Measurements from ENCODE around the gene GYPA. TPM values are rescaled to one million over a fixed set of nuclear protein-coding genes. Genes with fewer than 3 reads are reported as not detected.
A peak's percentile ranks its signal among the peaks of the same experiment; 100 is the strongest.
"Not testable (repeated sequence)": the region's sequence is repeated elsewhere in the genome, so short reads cannot be mapped to it uniquely, and the experiment has no call there.

Gene GYPA
- total RNA-seq, 1 experiment from 2014 or later = not detected

DNA sequence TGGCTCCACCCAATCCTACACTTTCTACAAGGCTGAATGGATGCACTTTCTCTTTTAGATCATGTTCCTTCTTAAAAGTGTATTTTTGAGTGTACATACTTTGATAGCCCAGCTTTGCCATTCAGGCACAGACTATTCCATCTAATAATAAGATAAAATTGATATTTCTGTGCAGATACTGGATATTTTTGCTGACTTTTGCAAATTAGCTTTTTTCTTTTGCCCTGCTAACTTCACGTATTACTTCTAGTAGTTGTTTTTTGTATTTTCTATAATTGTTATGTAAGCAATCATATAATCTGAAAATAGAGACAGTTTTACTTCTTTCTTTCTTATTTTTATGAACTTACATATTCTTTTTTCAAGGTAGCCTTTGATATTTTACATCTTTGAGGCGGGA lies 13.5 kb upstream of the GYPA start:
- H3K9me3 Mint-ChIP-seq (ENCODE audit: unreplicated experiment) = no peaks in the 10 kb centered on the region
- ChIA-PET CTCF (no interaction called here), POLR2A (interaction anchor here (0.5 kb wide), 1 partner anchor 10 kb away, joined by 3 read pairs; no protein-coding TSS in a partner anchor)
- no peak overlapping the region for H3K27ac Mint-ChIP-seq (ENCODE audit: low read depth, unreplicated experiment)
- DNase-seq (ENCODE audit: unreplicated experiment) = no peak
- TF ChIP-seq, protein P1, sequence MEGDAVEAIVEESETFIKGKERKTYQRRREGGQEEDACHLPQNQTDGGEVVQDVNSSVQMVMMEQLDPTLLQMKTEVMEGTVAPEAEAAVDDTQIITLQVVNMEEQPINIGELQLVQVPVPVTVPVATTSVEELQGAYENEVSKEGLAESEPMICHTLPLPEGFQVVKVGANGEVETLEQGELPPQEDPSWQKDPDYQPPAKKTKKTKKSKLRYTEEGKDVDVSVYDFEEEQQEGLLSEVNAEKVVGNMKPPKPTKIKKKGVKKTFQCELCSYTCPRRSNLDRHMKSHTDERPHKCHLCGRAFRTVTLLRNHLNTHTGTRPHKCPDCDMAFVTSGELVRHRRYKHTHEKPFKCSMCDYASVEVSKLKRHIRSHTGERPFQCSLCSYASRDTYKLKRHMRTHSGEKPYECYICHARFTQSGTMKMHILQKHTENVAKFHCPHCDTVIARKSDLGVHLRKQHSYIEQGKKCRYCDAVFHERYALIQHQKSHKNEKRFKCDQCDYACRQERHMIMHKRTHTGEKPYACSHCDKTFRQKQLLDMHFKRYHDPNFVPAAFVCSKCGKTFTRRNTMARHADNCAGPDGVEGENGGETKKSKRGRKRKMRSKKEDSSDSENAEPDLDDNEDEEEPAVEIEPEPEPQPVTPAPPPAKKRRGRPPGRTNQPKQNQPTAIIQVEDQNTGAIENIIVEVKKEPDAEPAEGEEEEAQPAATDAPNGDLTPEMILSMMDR (IDR thresholded peaks at IDR 0.05; ENCODE audit: unreplicated experiment) = no peak
- no peaks in the 10 kb centered on the region for H3K4me1 Mint-ChIP-seq (ENCODE audit: insufficient read depth, unreplicated experiment)
- intact Hi-C loops (cut with micrococcal nuclease) = no loop called here
- no peaks in the 10 kb centered on the region for H3K36me3 Mint-ChIP-seq (ENCODE audit: insufficient read depth, unreplicated experiment)
- no TSS peak for BruUV-seq (replicated peaks)
- no peak overlapping the region for H3K4me3 Mint-ChIP-seq (ENCODE audit: unreplicated experiment)
- no peaks in the 10 kb centered on the region for H3K27me3 Mint-ChIP-seq (ENCODE audit: insufficient read depth, unreplicated experiment)

DNA sequence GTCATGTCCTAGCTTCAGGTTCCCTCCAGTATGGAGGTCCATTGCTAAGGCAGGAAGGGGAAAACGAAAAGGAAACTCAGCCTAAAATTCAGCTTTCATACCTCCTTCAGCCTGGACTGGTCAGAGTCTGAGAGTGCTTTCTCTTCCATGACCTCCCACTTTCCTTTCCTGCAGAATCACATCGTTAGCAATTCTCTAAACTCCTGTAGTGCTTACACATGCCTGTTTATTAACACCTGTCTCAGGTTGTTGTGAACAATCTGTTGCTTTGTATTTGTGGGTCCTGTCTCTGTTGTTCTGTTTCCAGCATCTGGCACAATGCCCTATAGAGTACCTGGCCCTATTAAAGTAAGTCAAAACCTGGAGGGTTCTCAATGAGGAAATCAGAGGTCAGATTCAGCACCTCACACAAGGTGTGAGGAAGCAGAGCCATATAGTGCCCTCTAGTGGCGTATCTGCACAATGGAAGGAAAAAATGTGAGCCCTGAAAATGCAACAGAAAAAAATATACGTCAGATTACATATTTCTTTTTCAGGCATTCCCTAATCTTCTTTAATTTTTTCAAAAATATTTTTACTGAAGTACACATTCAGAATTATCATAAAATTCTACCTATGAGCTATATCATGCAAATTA lies 2.3 kb upstream of the GYPA start:
- H3K9me3 Mint-ChIP-seq (ENCODE audit: unreplicated experiment); H3K36me3 Mint-ChIP-seq (ENCODE audit: insufficient read depth, unreplicated experiment); H3K4me1 Mint-ChIP-seq (ENCODE audit: insufficient read depth, unreplicated experiment); POLR2A ChIA-PET; H3K27ac Mint-ChIP-seq (ENCODE audit: low read depth, unreplicated experiment); BruUV-seq (replicated peaks); H3K4me3 Mint-ChIP-seq (ENCODE audit: unreplicated experiment): not testable (repeated sequence)
- peak; percentile 47 for DNase-seq (ENCODE audit: unreplicated experiment)
- peaks cover 35% of the 10 kb centered on the region for H3K27me3 Mint-ChIP-seq (ENCODE audit: insufficient read depth, unreplicated experiment)
- intact Hi-C loops (cut with micrococcal nuclease) = loop anchor here (1.0 kb wide), 1 partner anchor 369 kb away; no protein-coding TSS in a partner anchor
- TF ChIP-seq, protein P1 (IDR thresholded peaks at IDR 0.05; ENCODE audit: unreplicated experiment) = peak; percentile 71
- CTCF ChIA-PET = interaction anchor here (0.6 to 1.4 kb wide), 8 partner anchors 30 to 981 kb away, joined by 3 to 5 read pairs (median 3); no protein-coding TSS in a partner anchor

DNA sequence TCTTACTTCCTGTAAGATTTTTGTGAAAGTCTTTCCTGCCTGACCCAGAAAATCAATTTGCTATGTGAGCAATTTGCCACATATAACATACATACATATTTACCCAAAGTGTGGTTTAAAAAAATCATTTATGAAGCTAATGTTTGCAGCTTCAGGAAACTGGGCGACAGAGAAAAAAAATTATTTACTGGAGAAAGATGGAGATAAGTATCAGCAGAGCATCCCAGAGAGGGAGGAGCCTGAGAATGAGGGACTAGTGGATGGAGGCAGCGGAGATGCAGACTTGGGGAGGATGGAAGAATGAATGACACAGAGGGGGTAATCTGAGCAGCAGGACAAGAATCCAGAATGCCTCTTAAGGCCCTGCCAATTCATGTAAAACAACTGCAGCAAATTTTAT lies 975 bp upstream of the GYPA start:
- no peak overlapping the region for H3K27ac Mint-ChIP-seq (ENCODE audit: low read depth, unreplicated experiment)
- H3K4me1 Mint-ChIP-seq (ENCODE audit: insufficient read depth, unreplicated experiment) = no peaks in the 10 kb centered on the region
- DNase-seq (ENCODE audit: unreplicated experiment) = no peak
- no peak overlapping the region for H3K4me3 Mint-ChIP-seq (ENCODE audit: unreplicated experiment)
- ChIA-PET CTCF (interaction anchor here (0.6 kb wide), 1 partner anchor 84 kb away, joined by 4 read pairs; no protein-coding TSS in a partner anchor), POLR2A (no interaction called here)
- intact Hi-C loops (cut with micrococcal nuclease) = no loop called here
- no TSS peak for BruUV-seq (replicated peaks)
- peaks cover 41% of the 10 kb centered on the region for H3K27me3 Mint-ChIP-seq (ENCODE audit: insufficient read depth, unreplicated experiment)
- H3K36me3 Mint-ChIP-seq (ENCODE audit: insufficient read depth, unreplicated experiment) = no peaks in the 10 kb centered on the region
- TF ChIP-seq, protein P1 (IDR thresholded peaks at IDR 0.05; ENCODE audit: unreplicated experiment) = no peak
- no peaks in the 10 kb centered on the region for H3K9me3 Mint-ChIP-seq (ENCODE audit: unreplicated experiment)

DNA sequence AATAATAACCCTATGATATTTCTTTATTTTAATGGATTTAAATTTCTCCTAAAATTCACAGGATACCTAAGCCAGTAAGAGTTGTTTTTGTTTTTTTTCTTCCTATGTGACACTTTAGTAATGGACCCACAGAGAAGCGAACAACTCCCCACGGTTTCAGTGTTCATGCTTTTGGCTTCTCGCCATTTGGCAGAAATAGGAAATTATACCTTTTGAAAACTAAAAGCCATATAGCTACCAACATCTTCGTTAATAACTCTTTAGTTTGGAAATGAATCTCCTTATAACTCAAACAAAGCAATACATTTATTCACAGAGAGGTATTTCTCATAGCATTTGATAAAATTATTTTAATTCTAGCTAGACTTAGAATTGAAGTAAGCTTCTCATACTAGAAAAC lies 527 bp downstream of the GYPA start:
- H3K9me3 Mint-ChIP-seq (ENCODE audit: unreplicated experiment); DNase-seq (ENCODE audit: unreplicated experiment); H3K4me3 Mint-ChIP-seq (ENCODE audit: unreplicated experiment); BruUV-seq (replicated peaks); H3K27ac Mint-ChIP-seq (ENCODE audit: low read depth, unreplicated experiment); intact Hi-C loops (cut with micrococcal nuclease); H3K4me1 Mint-ChIP-seq (ENCODE audit: insufficient read depth, unreplicated experiment); POLR2A ChIA-PET; H3K36me3 Mint-ChIP-seq (ENCODE audit: insufficient read depth, unreplicated experiment); CTCF ChIA-PET: not testable (repeated sequence)
- H3K27me3 Mint-ChIP-seq (ENCODE audit: insufficient read depth, unreplicated experiment) = peaks cover 41% of the 10 kb centered on the region

DNA sequence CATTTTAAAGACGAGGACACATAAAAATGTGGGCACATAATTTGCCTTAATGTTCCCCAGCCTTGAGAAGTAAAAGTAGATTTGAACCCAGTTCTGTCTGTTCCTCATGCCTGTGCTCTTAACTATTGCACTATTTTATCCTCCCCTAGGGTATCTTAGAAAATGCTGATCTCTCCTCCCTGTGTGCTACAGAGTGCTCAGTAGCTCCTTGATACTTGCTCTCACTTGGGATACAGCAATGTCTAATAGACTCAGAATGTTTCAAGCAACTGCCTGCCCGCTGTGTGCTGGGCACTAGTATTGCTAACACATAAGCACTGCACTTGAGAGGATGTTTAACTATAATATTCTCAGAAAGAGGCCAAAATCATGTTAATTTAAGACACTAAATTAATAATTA lies 971 bp downstream of the GYPA start:
- BruUV-seq (replicated peaks); DNase-seq (ENCODE audit: unreplicated experiment); intact Hi-C loops (cut with micrococcal nuclease); H3K4me1 Mint-ChIP-seq (ENCODE audit: insufficient read depth, unreplicated experiment); H3K36me3 Mint-ChIP-seq (ENCODE audit: insufficient read depth, unreplicated experiment); H3K4me3 Mint-ChIP-seq (ENCODE audit: unreplicated experiment); POLR2A ChIA-PET; CTCF ChIA-PET; H3K9me3 Mint-ChIP-seq (ENCODE audit: unreplicated experiment); H3K27ac Mint-ChIP-seq (ENCODE audit: low read depth, unreplicated experiment): not testable (repeated sequence)
- H3K27me3 Mint-ChIP-seq (ENCODE audit: insufficient read depth, unreplicated experiment) = peaks cover 41% of the 10 kb centered on the region

DNA sequence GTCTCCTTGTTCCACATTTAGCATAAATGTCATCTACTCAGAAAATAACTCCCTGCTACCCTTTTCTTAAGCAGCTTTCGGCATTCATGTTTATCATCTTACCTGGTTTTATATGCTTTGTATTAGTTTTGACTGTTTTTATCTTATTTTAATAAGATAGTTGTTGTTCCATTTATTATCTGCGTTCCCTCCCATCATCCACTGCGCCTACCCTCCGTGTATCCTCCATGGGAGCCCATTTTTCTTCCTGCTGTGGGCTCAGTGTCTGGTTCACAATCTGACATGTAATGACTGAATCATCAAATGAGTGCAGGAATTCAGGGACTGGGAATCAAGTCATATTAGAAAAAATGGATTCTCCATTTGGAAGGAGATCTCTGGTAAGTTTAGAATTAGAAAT lies 2.3 kb downstream of the GYPA start:
- BruUV-seq (replicated peaks); H3K36me3 Mint-ChIP-seq (ENCODE audit: insufficient read depth, unreplicated experiment); POLR2A ChIA-PET: not testable (repeated sequence)

DNA sequence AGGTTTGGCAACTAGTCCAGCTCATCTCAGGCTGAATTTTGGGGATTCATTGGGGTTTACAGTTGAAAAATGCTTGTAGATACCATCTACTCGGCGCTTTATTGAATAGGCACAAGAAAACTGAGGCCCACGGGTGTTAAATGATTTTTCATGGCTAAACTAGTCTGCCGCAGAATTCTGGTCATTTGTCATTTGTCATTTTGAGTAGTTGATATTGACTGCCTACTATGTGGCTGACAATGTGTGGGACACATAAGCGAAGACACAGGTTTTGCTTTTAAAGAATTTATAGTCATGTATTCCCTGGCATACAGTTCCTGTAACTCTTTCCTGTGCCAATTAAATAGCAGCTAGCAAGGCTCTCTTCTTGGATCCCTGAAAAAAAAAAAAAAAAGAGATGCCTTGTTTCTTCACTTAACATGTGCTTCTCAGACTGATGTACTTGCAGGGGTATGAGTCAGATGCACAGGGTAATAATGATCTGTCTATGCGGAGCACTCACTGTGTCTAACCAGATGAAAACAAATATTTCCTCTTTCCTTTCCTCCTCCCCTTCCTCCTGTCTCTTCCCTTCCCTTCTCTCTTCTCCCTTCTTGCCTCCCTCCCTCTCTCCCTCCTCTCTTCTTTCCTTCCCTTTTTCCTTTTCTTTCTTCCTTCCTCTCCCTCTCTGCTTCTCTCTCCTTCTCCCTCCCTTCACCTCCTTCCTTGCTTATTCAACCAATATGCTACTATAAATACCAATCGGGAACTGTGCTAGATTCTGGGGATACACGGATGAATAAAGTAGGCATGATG lies 3.2 kb downstream of the GYPA start:
- intact Hi-C loops (cut with micrococcal nuclease); H3K4me1 Mint-ChIP-seq (ENCODE audit: insufficient read depth, unreplicated experiment); H3K27ac Mint-ChIP-seq (ENCODE audit: low read depth, unreplicated experiment); POLR2A ChIA-PET; H3K9me3 Mint-ChIP-seq (ENCODE audit: unreplicated experiment); H3K36me3 Mint-ChIP-seq (ENCODE audit: insufficient read depth, unreplicated experiment); H3K4me3 Mint-ChIP-seq (ENCODE audit: unreplicated experiment); BruUV-seq (replicated peaks): not testable (repeated sequence)
- DNase-seq (ENCODE audit: unreplicated experiment) = peak; percentile 5
- H3K27me3 Mint-ChIP-seq (ENCODE audit: insufficient read depth, unreplicated experiment) = peaks cover 40% of the 10 kb centered on the region
- CTCF ChIA-PET = interaction anchor here (0.7 kb wide), 1 partner anchor 34 kb away, joined by 3 read pairs; no protein-coding TSS in a partner anchor

More for the DNA sequence above, 2.3 kb downstream of the GYPA start:
- H3K4me1 Mint-ChIP-seq (ENCODE audit: insufficient read depth, unreplicated experiment); intact Hi-C loops (cut with micrococcal nuclease); H3K9me3 Mint-ChIP-seq (ENCODE audit: unreplicated experiment); DNase-seq (ENCODE audit: unreplicated experiment); H3K4me3 Mint-ChIP-seq (ENCODE audit: unreplicated experiment); H3K27ac Mint-ChIP-seq (ENCODE audit: low read depth, unreplicated experiment): not testable (repeated sequence)
- CTCF ChIA-PET = interaction anchor here (0.7 kb wide), 1 partner anchor 33 kb away, joined by 3 read pairs; no protein-coding TSS in a partner anchor
- H3K27me3 Mint-ChIP-seq (ENCODE audit: insufficient read depth, unreplicated experiment) = peaks cover 41% of the 10 kb centered on the region

Data from MCF 10A (cell line).